Measurements from ENCODE around the gene ALG14. TPM values are rescaled to one million over a fixed set of nuclear protein-coding genes. Genes with fewer than 3 reads are reported as not detected.
A peak's percentile ranks its signal among the peaks of the same experiment; 100 is the strongest.

The ALG14 gene
- total RNA-seq, 1 donor from 2014 or later = 4.6 TPM

DNA sequence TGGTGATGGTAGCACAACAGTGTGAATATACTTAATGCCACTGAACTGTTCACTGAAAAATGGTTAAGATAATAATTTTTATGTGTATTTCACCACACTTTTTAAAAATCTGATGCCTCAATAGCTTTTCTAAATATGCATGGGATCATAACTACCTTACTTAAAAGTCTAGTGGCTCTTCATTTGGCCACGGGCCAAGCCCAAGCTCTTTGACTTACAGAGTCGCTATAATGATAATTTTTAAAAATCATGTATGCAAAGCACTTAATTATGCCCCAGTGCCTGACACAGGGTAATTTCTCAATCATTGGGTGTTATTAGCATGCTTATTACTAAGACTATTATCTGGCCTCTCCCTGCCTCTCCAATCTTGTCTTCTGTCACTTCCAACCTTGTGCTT lies 138.2 kb downstream of the ALG14 start:
- ATAC-seq = no peak
- Histone ChIP-seq H3K9me3 (no peaks in the 10 kb centered on the region), H3K36me3 (peaks cover 3% of the 10 kb centered on the region), H3K4me1 (peaks cover 18% of the 10 kb centered on the region), H3K4me3 (no peak overlapping the region), H3K27me3 (ENCODE audit: low read depth) (no peaks in the 10 kb centered on the region), H3K27ac (no peak overlapping the region)
- TF ChIP-seq, protein P1, sequence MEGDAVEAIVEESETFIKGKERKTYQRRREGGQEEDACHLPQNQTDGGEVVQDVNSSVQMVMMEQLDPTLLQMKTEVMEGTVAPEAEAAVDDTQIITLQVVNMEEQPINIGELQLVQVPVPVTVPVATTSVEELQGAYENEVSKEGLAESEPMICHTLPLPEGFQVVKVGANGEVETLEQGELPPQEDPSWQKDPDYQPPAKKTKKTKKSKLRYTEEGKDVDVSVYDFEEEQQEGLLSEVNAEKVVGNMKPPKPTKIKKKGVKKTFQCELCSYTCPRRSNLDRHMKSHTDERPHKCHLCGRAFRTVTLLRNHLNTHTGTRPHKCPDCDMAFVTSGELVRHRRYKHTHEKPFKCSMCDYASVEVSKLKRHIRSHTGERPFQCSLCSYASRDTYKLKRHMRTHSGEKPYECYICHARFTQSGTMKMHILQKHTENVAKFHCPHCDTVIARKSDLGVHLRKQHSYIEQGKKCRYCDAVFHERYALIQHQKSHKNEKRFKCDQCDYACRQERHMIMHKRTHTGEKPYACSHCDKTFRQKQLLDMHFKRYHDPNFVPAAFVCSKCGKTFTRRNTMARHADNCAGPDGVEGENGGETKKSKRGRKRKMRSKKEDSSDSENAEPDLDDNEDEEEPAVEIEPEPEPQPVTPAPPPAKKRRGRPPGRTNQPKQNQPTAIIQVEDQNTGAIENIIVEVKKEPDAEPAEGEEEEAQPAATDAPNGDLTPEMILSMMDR (IDR thresholded peaks at IDR 0.05) = no peak
- DNase-seq = no peak
- intact Hi-C loops (cut with DNase I) = no loop called here

DNA sequence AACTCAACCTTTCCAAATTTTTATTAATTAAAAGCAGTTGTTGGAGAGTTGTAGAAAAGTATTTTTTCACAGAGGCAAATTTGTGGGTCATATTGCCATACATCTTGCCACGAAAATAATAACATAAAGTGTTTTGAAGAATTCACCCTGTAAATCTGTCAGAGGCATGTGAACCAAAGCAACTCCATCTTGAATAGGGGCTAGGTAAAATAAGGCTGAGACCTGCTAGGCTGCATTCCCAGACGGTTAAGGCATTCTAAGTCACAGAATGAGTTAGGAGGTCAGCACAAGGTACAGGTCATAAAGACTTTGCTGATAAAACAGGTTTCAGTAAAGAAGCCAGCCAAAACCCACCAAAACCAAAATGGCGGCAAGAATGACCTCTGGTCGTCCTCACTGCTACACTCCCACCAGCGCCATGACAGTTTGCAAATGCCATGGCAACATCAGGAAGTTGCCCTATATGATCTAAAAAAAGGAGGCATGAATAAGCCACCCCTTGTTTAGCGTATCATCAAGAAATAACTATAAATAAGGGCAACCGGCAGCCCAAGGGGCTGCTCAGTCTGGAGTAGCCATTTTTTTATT lies 141.4 kb downstream of the ALG14 start:
- DNase-seq = no peak
- ATAC-seq = no peak
- Histone ChIP-seq H3K27me3 (ENCODE audit: low read depth) (peaks cover 6% of the 10 kb centered on the region), H3K27ac (no peak overlapping the region), H3K36me3 (peaks cover 3% of the 10 kb centered on the region), H3K9me3 (no peaks in the 10 kb centered on the region), H3K4me1 (peaks cover 38% of the 10 kb centered on the region), H3K4me3 (no peak overlapping the region)
- TF ChIP-seq, protein P1 (IDR thresholded peaks at IDR 0.05) = no peak
- intact Hi-C loops (cut with DNase I) = no loop called here

DNA sequence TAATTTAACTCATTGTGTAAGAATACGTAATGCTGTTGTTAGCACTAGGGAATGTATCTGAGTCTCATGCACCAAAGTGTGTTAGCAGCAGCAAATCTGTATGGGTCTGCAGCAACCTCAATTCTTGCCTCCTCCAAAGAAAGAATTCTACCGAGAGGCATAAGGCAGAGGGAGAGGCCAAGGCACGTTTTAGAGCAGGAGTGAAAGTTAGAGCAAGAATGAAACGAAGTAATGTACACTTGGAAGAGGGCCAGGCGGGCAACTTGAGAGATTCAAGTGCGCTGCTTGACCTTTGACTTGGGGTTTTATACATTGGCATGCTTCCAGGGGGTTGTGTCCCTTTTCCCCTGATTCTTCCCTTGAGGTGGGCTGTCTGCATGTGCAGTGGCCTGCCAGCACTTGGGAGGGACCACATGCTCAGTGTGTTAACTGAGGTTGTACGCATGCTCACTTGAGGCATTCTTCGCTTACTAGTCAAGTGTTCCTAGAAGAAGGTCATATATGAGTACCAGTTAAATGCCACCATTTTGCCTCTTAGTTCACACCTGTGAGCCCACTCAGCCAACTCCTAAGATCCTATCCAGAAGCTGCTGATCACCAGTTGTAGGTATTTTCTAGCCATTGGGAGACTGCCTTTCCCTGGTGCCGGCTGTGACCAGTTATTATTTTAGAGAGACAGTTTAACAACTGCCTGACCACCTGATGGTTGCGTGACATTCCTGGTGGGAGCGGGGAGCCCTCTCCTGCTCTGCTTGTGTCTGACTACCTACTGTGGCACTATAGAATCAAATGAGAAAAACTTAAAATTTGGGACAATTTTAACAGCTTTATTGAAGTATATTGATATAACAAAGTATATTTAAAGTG lies 143.2 kb downstream of the ALG14 start:
- Histone ChIP-seq H3K4me1 (peaks cover 42% of the 10 kb centered on the region), H3K27ac (peak overlapping the region; percentile 96), H3K9me3 (no peaks in the 10 kb centered on the region), H3K36me3 (peaks cover 3% of the 10 kb centered on the region), H3K27me3 (ENCODE audit: low read depth) (peaks cover 10% of the 10 kb centered on the region), H3K4me3 (peak overlapping the region; percentile 69)
- no peak for DNase-seq
- ATAC-seq = no peak
- TF ChIP-seq, protein P1 (IDR thresholded peaks at IDR 0.05) = no peak
- intact Hi-C loops (cut with DNase I) = loop anchor here (10.0 kb wide), 1 partner anchor 65 kb away; no protein-coding TSS in a partner anchor

DNA sequence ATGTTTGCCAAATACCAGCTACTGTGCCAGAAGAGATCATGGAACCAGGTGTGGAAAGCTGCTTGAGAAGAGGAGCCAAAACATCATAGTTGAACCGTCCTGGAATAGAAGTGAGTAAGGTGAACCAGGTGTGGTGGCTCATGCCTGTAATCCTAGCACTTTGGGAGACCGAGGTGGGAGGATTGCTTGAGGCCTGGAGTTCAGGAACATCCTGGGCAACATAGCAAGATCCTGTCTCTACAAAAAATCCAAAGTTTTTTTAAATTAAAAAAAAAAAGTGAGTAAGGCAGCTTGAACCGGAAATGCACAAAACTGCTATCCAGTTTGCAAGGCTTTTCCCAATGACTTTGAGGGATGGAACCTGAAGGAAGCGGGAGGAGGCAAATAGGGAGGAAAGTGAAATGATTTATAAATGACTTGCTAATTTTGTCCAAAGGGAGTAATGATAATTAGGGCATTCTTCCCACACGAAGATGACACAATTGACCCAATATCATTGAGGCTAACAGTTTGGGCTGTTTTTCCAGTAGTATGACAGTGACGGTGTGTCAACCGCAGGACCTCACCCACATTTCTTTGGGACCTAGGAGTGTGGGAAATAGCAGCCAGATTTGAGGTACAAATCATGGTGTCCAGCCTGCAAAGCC lies 144.3 kb downstream of the ALG14 start:
- ATAC-seq (no peak), DNase-seq (no peak)
- Histone ChIP-seq H3K4me3 (peak overlapping the region; percentile 69), H3K4me1 (peaks cover 53% of the 10 kb centered on the region), H3K9me3 (no peaks in the 10 kb centered on the region), H3K27me3 (ENCODE audit: low read depth) (peaks cover 10% of the 10 kb centered on the region), H3K27ac (peak overlapping the region; percentile 96), H3K36me3 (peaks cover 3% of the 10 kb centered on the region)
- intact Hi-C loops (cut with DNase I) = loop anchor here (10.0 kb wide), 1 partner anchor 64 kb away; no protein-coding TSS in a partner anchor
- TF ChIP-seq, protein P1 (IDR thresholded peaks at IDR 0.05) = no peak

DNA sequence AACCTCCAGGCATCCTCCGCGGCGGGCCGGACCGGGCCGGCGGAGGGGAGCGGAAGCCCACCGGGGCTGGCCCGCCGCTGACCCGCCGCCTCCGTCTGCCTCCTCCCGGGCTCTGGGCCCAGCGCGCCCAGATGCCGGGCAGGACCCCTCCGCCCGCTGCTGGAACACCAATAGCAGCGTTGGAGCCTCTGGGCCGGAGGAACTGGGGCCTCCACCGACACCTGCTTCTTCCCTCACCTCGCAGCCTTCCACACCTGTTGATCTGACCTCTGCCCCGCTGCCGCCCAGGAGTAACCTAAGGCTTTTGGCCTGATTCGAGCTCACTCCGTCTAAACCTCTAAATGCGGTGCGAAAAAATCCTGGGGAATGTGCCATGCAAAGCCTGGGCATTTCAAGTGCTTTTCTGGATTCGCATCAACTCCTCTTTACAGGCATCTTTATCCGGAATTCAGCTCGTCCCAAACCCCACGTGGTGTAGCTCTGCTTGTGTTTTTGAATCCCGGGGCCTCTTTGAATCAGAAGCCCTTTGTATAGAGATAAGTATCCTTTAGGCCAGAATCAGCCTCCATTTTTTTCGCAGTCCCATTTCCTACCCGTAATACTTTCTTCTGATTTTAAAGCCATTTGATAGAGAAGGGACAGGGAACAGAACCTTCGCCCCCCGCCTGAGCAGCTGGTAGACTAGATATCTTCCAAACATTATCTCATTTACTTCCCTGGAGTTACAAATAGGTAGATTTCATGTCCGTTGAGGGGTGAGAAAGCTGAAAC lies 145.2 kb downstream of the ALG14 start:
- Histone ChIP-seq H3K36me3 (no peaks in the 10 kb centered on the region), H3K4me3 (peak overlapping the region; percentile 69), H3K9me3 (no peaks in the 10 kb centered on the region), H3K27ac (peak overlapping the region; percentile 96), H3K4me1 (peaks cover 62% of the 10 kb centered on the region), H3K27me3 (ENCODE audit: low read depth) (peaks cover 10% of the 10 kb centered on the region)
- TF ChIP-seq, protein P1 (IDR thresholded peaks at IDR 0.05) = no peak
- ATAC-seq (no peak), DNase-seq (peak; percentile 67)
- intact Hi-C loops (cut with DNase I) = loop anchor here (10.0 kb wide), 1 partner anchor 63 kb away; no protein-coding TSS in a partner anchor
